Measurements from ENCODE around the gene GPATCH8.

The GPATCH8 gene

DNA sequence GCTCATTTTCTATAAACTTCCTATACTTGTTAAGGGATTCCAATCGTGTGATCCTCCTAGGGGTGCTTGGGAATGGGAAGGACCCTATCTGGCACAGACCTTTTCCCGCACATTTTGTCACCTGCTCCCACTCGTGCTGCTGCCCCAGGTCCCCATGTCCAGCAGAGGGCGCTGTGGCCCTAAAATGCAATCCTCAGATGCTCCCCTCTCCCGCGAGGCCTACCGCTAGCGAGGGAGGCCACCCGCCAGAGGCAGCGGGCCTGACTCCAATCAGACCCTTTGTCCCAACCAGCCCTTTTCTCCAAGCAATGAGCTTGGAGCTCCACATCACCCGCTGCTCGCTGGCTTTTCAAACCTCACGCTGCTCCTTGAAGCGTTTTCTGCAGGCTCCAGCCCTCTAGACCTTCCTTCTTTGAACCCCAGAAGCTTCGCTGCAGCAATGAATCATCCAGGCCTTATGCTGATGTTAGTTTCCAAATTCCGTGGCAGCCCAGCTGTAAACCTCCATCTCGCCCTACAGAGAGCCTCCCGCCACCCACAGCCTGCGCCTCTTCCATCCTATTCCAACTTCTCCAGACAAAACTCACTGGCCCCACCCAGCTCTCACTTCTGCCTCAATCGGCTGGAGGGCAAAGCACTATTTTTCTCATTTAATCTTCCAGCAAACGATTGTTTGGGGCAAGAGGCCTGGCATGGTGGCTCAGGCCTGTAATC, 30.5 kb upstream of the GPATCH8 start:
- no peak overlapping the region for H3K27ac ChIP-seq
- TF ChIP-seq, protein P1, sequence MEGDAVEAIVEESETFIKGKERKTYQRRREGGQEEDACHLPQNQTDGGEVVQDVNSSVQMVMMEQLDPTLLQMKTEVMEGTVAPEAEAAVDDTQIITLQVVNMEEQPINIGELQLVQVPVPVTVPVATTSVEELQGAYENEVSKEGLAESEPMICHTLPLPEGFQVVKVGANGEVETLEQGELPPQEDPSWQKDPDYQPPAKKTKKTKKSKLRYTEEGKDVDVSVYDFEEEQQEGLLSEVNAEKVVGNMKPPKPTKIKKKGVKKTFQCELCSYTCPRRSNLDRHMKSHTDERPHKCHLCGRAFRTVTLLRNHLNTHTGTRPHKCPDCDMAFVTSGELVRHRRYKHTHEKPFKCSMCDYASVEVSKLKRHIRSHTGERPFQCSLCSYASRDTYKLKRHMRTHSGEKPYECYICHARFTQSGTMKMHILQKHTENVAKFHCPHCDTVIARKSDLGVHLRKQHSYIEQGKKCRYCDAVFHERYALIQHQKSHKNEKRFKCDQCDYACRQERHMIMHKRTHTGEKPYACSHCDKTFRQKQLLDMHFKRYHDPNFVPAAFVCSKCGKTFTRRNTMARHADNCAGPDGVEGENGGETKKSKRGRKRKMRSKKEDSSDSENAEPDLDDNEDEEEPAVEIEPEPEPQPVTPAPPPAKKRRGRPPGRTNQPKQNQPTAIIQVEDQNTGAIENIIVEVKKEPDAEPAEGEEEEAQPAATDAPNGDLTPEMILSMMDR (conservative IDR thresholded peaks at IDR 0.05) = peak; percentile 86
- TF ChIP-seq ZFX (IDR thresholded peaks at IDR 0.05) = no peak

DNA sequence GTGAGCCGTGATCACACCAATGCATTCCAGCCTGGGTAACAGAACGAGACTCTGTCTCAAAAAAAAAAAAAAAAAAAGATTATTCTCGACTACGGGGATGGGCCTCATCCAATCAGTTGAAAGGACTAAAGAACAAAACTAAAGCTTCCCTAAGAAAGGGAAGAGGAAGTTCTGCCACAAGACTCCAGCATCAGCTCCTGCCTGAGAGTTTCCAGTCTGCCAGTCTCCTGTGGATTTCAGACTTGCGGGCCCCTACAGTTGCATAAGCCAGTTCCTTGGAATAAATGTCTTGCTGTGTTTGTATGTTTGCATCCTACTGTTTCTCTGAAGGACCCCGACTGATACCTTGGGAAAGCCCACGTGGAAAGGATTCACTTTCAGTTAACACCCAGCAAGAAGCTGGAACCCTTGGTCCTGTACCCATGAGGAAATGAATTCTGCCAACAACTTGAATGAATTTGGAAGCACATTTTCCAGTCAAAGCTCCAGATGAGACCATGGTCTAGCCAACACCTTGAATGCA, 27.8 kb upstream of the GPATCH8 start:
- TF ChIP-seq, protein P1 (conservative IDR thresholded peaks at IDR 0.05) = no peak
- TF ChIP-seq ZFX (IDR thresholded peaks at IDR 0.05) = no peak
- H3K27ac ChIP-seq = no peak overlapping the region

DNA sequence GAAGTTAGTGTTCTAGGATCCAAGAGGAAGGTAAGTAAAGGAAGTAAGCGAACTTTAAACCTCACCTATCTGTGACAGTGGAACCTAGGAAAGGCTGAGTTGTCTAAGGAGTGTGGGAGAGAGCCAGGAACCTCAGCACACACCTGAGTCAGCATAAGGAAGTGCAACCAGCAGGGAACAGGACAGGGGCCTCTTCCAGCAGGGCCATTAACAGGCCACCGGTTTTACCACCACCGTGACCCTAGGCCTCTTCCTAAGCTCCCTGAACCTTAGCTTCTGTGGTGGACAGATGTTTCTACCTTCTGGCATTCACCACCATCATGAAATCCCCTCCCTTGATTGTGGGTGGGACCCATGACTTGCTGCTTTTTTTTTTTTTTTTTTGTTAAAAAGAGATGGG, 26.7 kb upstream of the GPATCH8 start:
- TF ChIP-seq ZFX (IDR thresholded peaks at IDR 0.05) = no peak
- TF ChIP-seq, protein P1 (conservative IDR thresholded peaks at IDR 0.05) = no peak
- no peak overlapping the region for H3K27ac ChIP-seq

DNA sequence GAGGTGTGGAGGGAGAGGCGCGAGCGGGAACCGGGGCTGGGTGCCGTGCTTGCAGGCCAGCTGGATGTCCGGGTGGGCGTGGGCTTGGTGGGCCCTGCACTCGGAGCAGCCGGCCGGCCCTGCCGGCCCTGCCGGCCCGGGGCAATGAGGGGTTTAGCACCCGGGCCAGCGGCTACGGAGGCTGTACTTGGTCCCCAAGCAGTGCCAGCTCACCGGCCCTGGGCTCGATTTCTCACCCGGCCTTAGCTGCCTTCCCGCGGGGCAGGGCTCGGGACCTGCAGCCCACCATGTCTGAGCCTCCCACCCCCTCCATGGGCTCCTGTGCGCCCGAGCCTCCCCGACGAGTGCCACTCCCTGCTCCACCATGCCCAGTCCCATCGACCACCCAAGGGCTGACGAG, 24.7 kb upstream of the GPATCH8 start:
- no peak for TF ChIP-seq ZFX (IDR thresholded peaks at IDR 0.05)
- TF ChIP-seq, protein P1 (conservative IDR thresholded peaks at IDR 0.05) = no peak
- H3K27ac ChIP-seq = no peak overlapping the region

DNA sequence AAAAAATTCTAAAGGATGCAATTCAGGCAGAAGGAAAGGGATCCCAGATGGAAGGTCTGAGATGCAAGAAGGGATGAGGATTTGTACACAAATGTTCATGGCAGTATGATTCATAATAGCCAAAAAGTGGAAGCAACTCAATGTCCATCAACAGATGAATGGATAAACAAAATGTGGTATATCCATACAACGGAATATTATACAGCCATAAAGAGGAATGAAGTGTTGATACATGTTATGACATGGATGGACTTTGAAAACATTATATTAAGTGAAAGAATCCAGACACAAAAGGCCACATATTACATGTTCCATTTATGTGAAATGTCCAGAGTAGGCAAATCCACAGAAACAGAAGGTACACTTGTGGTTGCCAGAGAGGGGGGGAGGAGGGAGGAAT, 23.9 kb upstream of the GPATCH8 start:
- no peak overlapping the region for H3K27ac ChIP-seq
- TF ChIP-seq, protein P1 (conservative IDR thresholded peaks at IDR 0.05) = no peak
- TF ChIP-seq ZFX (IDR thresholded peaks at IDR 0.05) = no peak

DNA sequence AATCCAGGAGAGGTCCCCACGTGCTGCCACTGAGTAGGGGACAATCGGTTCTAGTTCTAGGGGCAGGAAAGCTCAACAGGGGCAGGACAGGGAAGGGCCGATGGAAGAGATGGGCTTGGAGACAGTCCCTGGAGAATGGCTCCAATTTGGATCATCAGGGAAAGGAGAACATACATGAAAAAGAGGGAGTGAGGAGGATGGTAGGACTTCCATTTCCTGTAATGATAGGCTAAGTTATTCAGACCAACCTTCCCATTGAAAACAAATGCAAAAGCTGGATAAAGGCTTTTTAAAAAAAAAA, 20.4 kb upstream of the GPATCH8 start:
- no peak overlapping the region for H3K27ac ChIP-seq
- TF ChIP-seq, protein P1 (conservative IDR thresholded peaks at IDR 0.05) = no peak
- TF ChIP-seq ZFX (IDR thresholded peaks at IDR 0.05) = no peak

DNA sequence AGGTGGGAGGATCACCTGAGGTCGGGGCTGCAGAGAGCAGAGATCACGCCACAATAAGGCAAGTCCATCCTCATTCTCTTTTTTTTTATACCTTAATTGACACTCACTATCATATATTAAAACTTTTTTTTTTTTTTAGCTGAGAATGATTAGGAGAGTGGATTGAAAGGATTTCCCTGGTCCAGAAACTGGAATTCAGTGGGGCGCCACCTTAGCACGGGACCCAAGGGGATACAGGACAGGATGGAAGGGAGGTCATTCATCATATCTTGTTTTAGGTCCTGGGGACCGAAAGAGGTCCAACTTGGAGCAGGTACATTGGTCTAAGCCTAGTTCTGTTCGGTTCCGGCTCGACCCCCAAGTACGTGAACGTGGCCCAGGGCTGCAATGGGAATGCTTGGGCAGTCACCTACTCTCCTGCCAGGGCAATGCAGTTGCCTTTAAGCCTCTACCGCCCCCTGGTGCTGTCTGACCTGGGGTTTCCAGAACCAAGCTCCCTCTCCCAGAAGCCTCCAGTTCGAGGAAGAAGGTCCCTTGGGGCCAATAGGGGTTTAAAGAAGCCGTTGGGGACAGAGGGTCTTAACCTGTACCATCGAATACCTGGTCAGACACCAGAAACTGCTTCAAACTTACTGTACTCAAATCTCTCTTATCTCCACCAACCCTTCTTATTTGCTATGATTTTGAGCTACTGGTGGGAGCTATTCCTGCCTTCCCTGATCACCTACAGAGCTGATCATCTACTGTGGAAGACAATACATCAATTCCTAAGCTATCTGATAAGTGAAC, 19.9 kb upstream of the GPATCH8 start:
- H3K27ac ChIP-seq = no peak overlapping the region
- TF ChIP-seq, protein P1 (conservative IDR thresholded peaks at IDR 0.05) = peak; percentile 50
- TF ChIP-seq ZFX (IDR thresholded peaks at IDR 0.05) = no peak
